Spleen (tissue), 11 donors: ENCODE results near the gene MPPE1. TPM values are rescaled to one million over a fixed set of nuclear protein-coding genes. Genes with fewer than 3 reads are reported as not detected.
A peak's percentile ranks its signal among the peaks of the same experiment; 100 is the strongest.

Experiments used
- DNase-seq: peaks from one replicate; pipeline ENCODE4 v3.0.0-alpha.2; 2020
- H3K27ac ChIP-seq, 8 donors: fragments of 200-600 bp; sonication (generic) in 7 of 8; 1 replicate in 4 of 8; 2 replicates in 4 of 8; pipeline versions ENCODE4 v1.5.0 to v1.8.0; 2016 to 2021; ENCODE audit warnings: inconsistent platforms in 4 of 8, mild to moderate bottlenecking in 4 of 8, moderate library complexity in 1 of 8
- H3K27me3 ChIP-seq, 7 donors: fragments of 200-600 bp; sonication (generic) in 6 of 7; replicated peaks in 1 of 7; 1 replicate in 4 of 7; 2 replicates in 3 of 7; pipeline versions ENCODE4 v1.5.0 to v1.8.0; 2016 to 2021; ENCODE audit warnings: inconsistent platforms in 3 of 7, mild to moderate bottlenecking in 1 of 7
- H3K36me3 ChIP-seq, 6 donors: fragments of 200-600 bp; sonication (generic) in 5 of 6; 1 replicate in 4 of 6; 2 replicates in 2 of 6; pipeline versions ENCODE4 v1.5.0 to v1.8.0; 2016 to 2021; ENCODE audit warnings: inconsistent platforms in 2 of 6
- H3K4me1 ChIP-seq, 6 donors: fragments of 200-600 bp; sonication (generic) in 5 of 6; 1 replicate in 3 of 6; 2 replicates in 3 of 6; pipeline versions ENCODE4 v1.5.0 to v1.8.0; 2016 to 2021; ENCODE audit warnings: inconsistent platforms in 3 of 6
- H3K4me3 ChIP-seq, 8 donors: fragments of 200-600 bp; sonication (generic) in 7 of 8; 1 replicate in 4 of 8; 2 replicates in 4 of 8; pipeline versions ENCODE4 v1.5.0 to v1.8.0; 2016 to 2021; ENCODE audit warnings: inconsistent platforms in 4 of 8, mild to moderate bottlenecking in 4 of 8, moderate library complexity in 2 of 8
- H3K9me3 ChIP-seq, 8 donors: fragments of 200-600 bp; sonication (generic) in 7 of 8; 1 replicate in 4 of 8; 2 replicates in 4 of 8; pipeline versions ENCODE4 v1.5.0 to v1.8.0; 2016 to 2021; ENCODE audit warnings: inconsistent platforms in 4 of 8
- CTCF ChIP-seq, 11 experiments: fragments of 200-600 bp in 7 of 11; fragments of 450-650 bp in 4 of 11; sonication (generic) in 4 of 11; IDR thresholded peaks in 8 of 11; conservative IDR thresholded peaks in 3 of 11; 1 replicate in 7 of 11; 2 replicates in 4 of 11; pipeline versions ENCODE4 v1.4.0 to v1.8.0; 2016 to 2021; ENCODE audit warnings: antibody characterized with exemption in 11 of 11, inconsistent platforms in 4 of 11, mild to moderate bottlenecking in 1 of 11
- POLR2A ChIP-seq, 3 donors: fragments of 450-650 bp; IDR thresholded peaks; one replicate each; pipeline ENCODE4 v1.5.1; 2017; ENCODE audit warnings: antibody characterized with exemption in 3 of 3, mild to moderate bottlenecking in 1 of 3
- POLR2AphosphoS5 ChIP-seq, 3 donors: sonication (generic); formaldehyde crosslinking; IDR thresholded peaks; one replicate each; pipeline ENCODE4 v1.5.1; 2017; ENCODE audit warnings: antibody characterized with exemption in 3 of 3
- WGBS, 5 donors: extraction: QIAGEN DNeasy Blood & Tissue Kit in 3 of 5; methylation state at CpG; one replicate each; pipeline versions ENCODE4 v1.1.5 to v1.1.7; 2013 to 2018; 5-methylcytosine and 5-hydroxymethylcytosine counted together
- intact Hi-C: fragments of 100-400 bp; cut with DNase I; formaldehyde crosslinking; loops from one replicate; pipeline ENCODE4 v1.15.0; 2023; ENCODE audit warnings: low total_unique reads
- polyA plus RNA-seq, 3 donors: library from polyadenylated mRNA; stranded (reverse); fragments of 200-250 nt; gene quantifications; one replicate each; pipeline ENCODE4 v1.2.1, GENCODE V29; 2013
- total RNA-seq, 7 donors: library from RNA; depleted of rRNA in 3 of 7; stranded (reverse); fragments of >200 nt in 3 of 7; fragmentation: NEBNext Ultra II Directional in 4 of 7; extraction: Animal tissue kit (Norgen Biotek cat#: 25700) in 4 of 7; gene quantifications; one replicate each; pipeline versions ENCODE4 v1.1.0 to v1.2.1, GENCODE V29; 2016 to 2021
- donor health status: healthy with polysubstance abuse.
- donor health status: DM: no; HTN: no; CAD: no; lungs with moderate emphysema.
- donor health status: DM: no; HTN: no; CAD: no.
- donor health status: Bipolar disorder and iron deficiency.
- donor health status: healthy.
- donor health status: DM: no; HTN: no; CAD: no.
- donor health status: DM: yes; HTN: yes; CAD: no.

The MPPE1 gene
- total and polyA plus RNA-seq, 10 donors: 29.7 to 89.9 (median 49.6) TPM

GRCh38 chr18:11866764-11867163 lies 41.4 kb downstream of the MPPE1 start:
- Histone ChIP-seq H3K27ac (no peak overlapping the region), H3K4me1 (no peaks in the 10 kb centered on the region), H3K4me3 (no peak overlapping the region), H3K9me3 (no peaks in the 10 kb centered on the region), H3K36me3 (no peaks in the 10 kb centered on the region), H3K27me3 (no peaks in the 10 kb centered on the region)
- DNase-seq: peak; percentile 41
- intact Hi-C loops: no loop called here
- TF ChIP-seq POLR2A (IDR thresholded peaks at IDR 0.05): no peak
- TF ChIP-seq CTCF (IDR thresholded peaks at IDR 0.05 in 8 of 11, conservative IDR thresholded peaks at IDR 0.05 in 3 of 11): no peak
- no peak for TF ChIP-seq POLR2AphosphoS5 (IDR thresholded peaks at IDR 0.05)
- WGBS, 5 donors: 60 to 71% (median 68%) methylated on average over 4 to 5 of the region's 5 CpGs

GRCh38 chr18:11866329-11866728 lies 41.8 kb downstream of the MPPE1 start:
- Histone ChIP-seq H3K36me3 (no peaks in the 10 kb centered on the region), H3K9me3 (no peaks in the 10 kb centered on the region), H3K27me3 (no peaks in the 10 kb centered on the region), H3K27ac (no peak overlapping the region), H3K4me1 (no peaks in the 10 kb centered on the region), H3K4me3 (no peak overlapping the region)
- peak; percentile 36 for DNase-seq
- TF ChIP-seq CTCF (IDR thresholded peaks at IDR 0.05 in 8 of 11, conservative IDR thresholded peaks at IDR 0.05 in 3 of 11) (no peak), POLR2A (IDR thresholded peaks at IDR 0.05) (no peak), POLR2AphosphoS5 (IDR thresholded peaks at IDR 0.05) (no peak)
- intact Hi-C loops: no loop called here
- WGBS, 5 donors: 75 to 93% (median 83%) methylated on average over 10 of the region's 10 CpGs

GRCh38 chr18:11865071-11865470 lies 43.0 kb downstream of the MPPE1 start:
- Histone ChIP-seq H3K4me1 (peaks cover 0 to 1% (median 0%) of the 10 kb centered on the region in 6 donors), H3K9me3 (no peaks in the 10 kb centered on the region), H3K4me3 (no peak overlapping the region), H3K27me3 (no peaks in the 10 kb centered on the region), H3K27ac (no peak overlapping the region), H3K36me3 (no peaks in the 10 kb centered on the region)
- intact Hi-C loops: no loop called here
- peak; percentile 24 for DNase-seq
- 88 to 94% (median 90%) methylated on average over 12 of the region's 12 CpGs for WGBS, 5 donors
- TF ChIP-seq POLR2A (IDR thresholded peaks at IDR 0.05) (no peak), CTCF (IDR thresholded peaks at IDR 0.05 in 8 of 11, conservative IDR thresholded peaks at IDR 0.05 in 3 of 11) (no peak), POLR2AphosphoS5 (IDR thresholded peaks at IDR 0.05) (no peak)

GRCh38 chr18:11864471-11864870 lies 43.6 kb downstream of the MPPE1 start:
- WGBS, 5 donors: 70 to 100% (median 85%) methylated on average over 2 of the region's 2 CpGs
- H3K27me3 ChIP-seq: no peaks in the 10 kb centered on the region
- H3K4me3 ChIP-seq: no peak overlapping the region
- DNase-seq: peak; percentile 20
- H3K9me3 ChIP-seq: no peaks in the 10 kb centered on the region
- H3K36me3 ChIP-seq: no peaks in the 10 kb centered on the region
- no peak for TF ChIP-seq CTCF (IDR thresholded peaks at IDR 0.05 in 8 of 11, conservative IDR thresholded peaks at IDR 0.05 in 3 of 11)
- no peak for TF ChIP-seq POLR2AphosphoS5 (IDR thresholded peaks at IDR 0.05)
- no peak for TF ChIP-seq POLR2A (IDR thresholded peaks at IDR 0.05)
- no peak overlapping the region for H3K27ac ChIP-seq
- intact Hi-C loops: no loop called here
- peaks cover 0 to 4% (median 0%) of the 10 kb centered on the region in 6 donors for H3K4me1 ChIP-seq
